HepG2 (cell line): Measurements from ENCODE around the gene SCFD2. TPM values are rescaled to one million over a fixed set of nuclear protein-coding genes. Genes with fewer than 3 reads are reported as not detected.

Experiments
- CREB1 ChIP-seq, 2 experiments: fragments of 450-650 bp in 1 of 2; IDR thresholded peaks; 2 replicates each; pipeline ENCODE4 v1.6.1; 2016 to 2017; ENCODE audit warnings: control low read depth in 1 of 2, mild to moderate bottlenecking in 1 of 2, missing compliant biosample characterization in 1 of 2, missing genetic modification characterization in 1 of 2
- DMAP1 ChIP-seq: IDR thresholded peaks from 2 replicates; pipeline ENCODE4 v1.6.1; 2016
- HIVEP1 ChIP-seq: sonication (generic); formaldehyde crosslinking; IDR thresholded peaks from 2 replicates; pipeline ENCODE4 v1.4.0; 2020; ENCODE audit warnings: mild to moderate bottlenecking, missing genetic modification reagents
- IRF2 ChIP-seq: IDR thresholded peaks from 2 replicates; pipeline ENCODE4 v1.6.1; 2018; ENCODE audit warnings: missing genetic modification reagents, missing compliant biosample characterization
- JDP2 ChIP-seq: sonication (generic); formaldehyde crosslinking; IDR thresholded peaks from 2 replicates; pipeline ENCODE4 v1.8.1; 2022; ENCODE audit warnings: missing genetic modification reagents, borderline replicate concordance
- KDM5B ChIP-seq: sonication (generic); formaldehyde crosslinking; IDR thresholded peaks from 2 replicates; pipeline ENCODE4 v1.4.0; 2020; ENCODE audit warnings: missing genetic modification reagents, mild to moderate bottlenecking, borderline replicate concordance
- KLF13 ChIP-seq: sonication (generic); formaldehyde crosslinking; IDR thresholded peaks from 2 replicates; pipeline ENCODE4 v1.4.0; 2020; ENCODE audit warnings: mild to moderate bottlenecking, missing genetic modification reagents
- MYNN ChIP-seq: sonication (generic); formaldehyde crosslinking; IDR thresholded peaks from 2 replicates; pipeline ENCODE4 v1.4.0; 2020; ENCODE audit warnings: mild to moderate bottlenecking, low read depth, missing genetic modification reagents
- SATB2 ChIP-seq: sonication (generic); formaldehyde crosslinking; IDR thresholded peaks from 2 replicates; pipeline ENCODE4 v1.5.0; 2020; ENCODE audit warnings: missing genetic modification reagents
- SOX5 ChIP-seq: IDR thresholded peaks from 2 replicates; pipeline ENCODE4 v1.6.1; 2016; ENCODE audit warnings: borderline replicate concordance
- ZBTB43 ChIP-seq: sonication (generic); formaldehyde crosslinking; conservative IDR thresholded peaks from 2 replicates; pipeline ENCODE4 v1.4.0; 2020; ENCODE audit warnings: missing genetic modification reagents
- ZBTB46 ChIP-seq: sonication (generic); formaldehyde crosslinking; IDR thresholded peaks from 2 replicates; pipeline ENCODE4 v1.4.0; 2020; ENCODE audit warnings: mild to moderate bottlenecking, missing genetic modification reagents, borderline replicate concordance
- ZFP1 ChIP-seq: IDR thresholded peaks from 2 replicates; pipeline ENCODE4 v1.6.1; 2016
- ZFX ChIP-seq: sonication (generic); formaldehyde crosslinking; IDR thresholded peaks from 2 replicates; pipeline ENCODE4 v1.4.0; 2020; ENCODE audit warnings: mild to moderate bottlenecking, low read depth, missing genetic modification reagents, moderate library complexity
- ZNF143 ChIP-seq: sonication (generic); formaldehyde crosslinking; IDR thresholded peaks from 2 replicates; pipeline ENCODE4 v1.4.0; 2020; ENCODE audit warnings: missing genetic modification reagents
- ZNF260 ChIP-seq: sonication (generic); formaldehyde crosslinking; IDR thresholded peaks from 2 replicates; pipeline ENCODE4 v1.4.0; 2020; ENCODE audit warnings: missing genetic modification reagents, low read depth, mild to moderate bottlenecking, borderline replicate concordance
- ZNF549 ChIP-seq: sonication (generic); formaldehyde crosslinking; IDR thresholded peaks from 2 replicates; pipeline ENCODE4 v1.5.0; 2020; ENCODE audit warnings: missing genetic modification reagents
- ZNF609 ChIP-seq: sonication (generic); formaldehyde crosslinking; IDR thresholded peaks from 2 replicates; pipeline ENCODE4 v1.4.0; 2020; ENCODE audit warnings: mild to moderate bottlenecking, missing genetic modification reagents, borderline replicate concordance
- ZNF749 ChIP-seq: sonication (generic); formaldehyde crosslinking; IDR thresholded peaks from 2 replicates; pipeline ENCODE4 v1.8.0; 2022; ENCODE audit warnings: mild to moderate bottlenecking, missing genetic modification reagents, moderate library complexity, borderline replicate concordance
- ZNF841 ChIP-seq: sonication (generic); formaldehyde crosslinking; IDR thresholded peaks from 2 replicates; pipeline ENCODE4 v1.8.1; 2023; ENCODE audit warnings: missing genetic modification reagents, borderline replicate concordance
- ZSCAN22 ChIP-seq: sonication (generic); formaldehyde crosslinking; IDR thresholded peaks from 2 replicates; pipeline ENCODE4 v1.4.0; 2020; ENCODE audit warnings: mild to moderate bottlenecking, missing genetic modification reagents
- polyA plus RNA-seq, 8 experiments: library from polyadenylated mRNA; depleted of rRNA in 3 of 8; stranded (reverse) in 7 of 8; unstranded in 1 of 8; fragments of >200 nt; fragmentation: Illumina TruSeq in 4 of 8; extraction: Trizol in 4 of 8; gene quantifications; 2 replicates each; pipeline versions ENCODE4 v1.2.1 to v1.2.3, GENCODE V29; 2011 to 2016; ENCODE audit warnings: low read depth in 4 of 8, missing spikeins in 1 of 8, mixed read lengths in 1 of 8; ENCODE audit not compliant: insufficient read depth in 1 of 8
- total RNA-seq, 5 experiments: library from RNA; depleted of rRNA; stranded (reverse); fragments of >200 nt; fragmentation: Illumina TruSeq; extraction: Trizol; gene quantifications; 2 replicates each; pipeline ENCODE4 v1.2.3, GENCODE V29; 2016; ENCODE audit warnings: low read depth in 1 of 5

SCFD2 gene
- total and polyA plus RNA-seq, 2 of the 13 experiments (the other 11 are each of a cell fraction or from before 2014, with no cell fraction given): 4.6 to 15.6 TPM

- TF ChIP-seq HIVEP1 (CRISPR knock-in tag): no peak; the same call in 1 of the 2 replicates
- peak; percentile 97 for TF ChIP-seq CREB1 (IDR thresholded peaks at IDR 0.05)
- TF ChIP-seq CREB1 (CRISPR knock-in tag; IDR thresholded peaks at IDR 0.05): peak; percentile 99
- TF ChIP-seq ZNF143 (CRISPR knock-in tag): peak; percentile 78
- no peak for TF ChIP-seq ZFP1 (CRISPR knock-in tag)
- 0 out of 2 replicates have a peak, but pooled peaks have one; percentile 24 for TF ChIP-seq KDM5B (CRISPR knock-in tag)
- no peak for TF ChIP-seq SATB2
- peak; percentile 93 for TF ChIP-seq DMAP1
- TF ChIP-seq ZBTB43 (CRISPR knock-in tag): no peak
- peak; percentile 45; the same call in 1 of the 2 replicates for TF ChIP-seq ZNF609
- 0 out of 2 replicates have a peak, but pooled peaks have one; percentile 47 for TF ChIP-seq ZBTB46 (CRISPR knock-in tag)
- no peak for TF ChIP-seq JDP2 (CRISPR knock-in tag)
- TF ChIP-seq ZFX (CRISPR knock-in tag): peak; percentile 73
- TF ChIP-seq IRF2 (CRISPR knock-in tag): peak; percentile 84
- TF ChIP-seq ZNF549 (CRISPR knock-in tag): 0 out of 2 replicates have a peak, but pooled peaks have one; percentile 29
- TF ChIP-seq KLF13 (CRISPR knock-in tag): no peak; the same call in 1 of the 2 replicates
- no peak for TF ChIP-seq ZNF260
- TF ChIP-seq MYNN (CRISPR knock-in tag): 0 out of 2 replicates have a peak, but pooled peaks have one; percentile 38
- no peak for TF ChIP-seq ZNF841 (CRISPR knock-in tag)
- TF ChIP-seq ZNF749 (CRISPR knock-in tag): no peak
- TF ChIP-seq ZSCAN22 (CRISPR knock-in tag): no peak
- TF ChIP-seq SOX5: peak; percentile 19; the same call in 1 of the 2 replicates
Observed at GRCh38 chr4:53365486-53366300, at the start of gene SCFD2 (continued).
